GM15510 (cell line): ENCODE data around the gene CACNA1F.

Experiments
- POLR2A ChIP-seq: IDR thresholded peaks from 3 replicates; pipeline ENCODE4 v1.6.1; 2011; ENCODE audit warnings: borderline replicate concordance; ENCODE audit not compliant: insufficient read length; ENCODE audit errors: extremely low read depth

Gene CACNA1F

GRCh38 chrX:49177338-49177833, 55.8 kb downstream of the CACNA1F start:
- no peak for TF ChIP-seq POLR2A

- no peak for TF ChIP-seq POLR2A
These were observed 56.5 kb downstream of the CACNA1F start for GRCh38 chrX:49176421-49177326.

- no peak for TF ChIP-seq POLR2A
These were observed 57.5 kb downstream of the CACNA1F start for GRCh38 chrX:49175435-49176274.

- TF ChIP-seq POLR2A = no peak
These were observed 58.4 kb downstream of the CACNA1F start for GRCh38 chrX:49174723-49175122.

GRCh38 chrX:49172280-49172780, 60.8 kb downstream of the CACNA1F start:
- TF ChIP-seq POLR2A = no peak

- TF ChIP-seq POLR2A = peak; percentile 56
These were observed 61.3 kb downstream of the CACNA1F start, which contains the start of gene PLP2 for GRCh38 chrX:49171752-49172279. Gene PLP2, plus strand, starts transcription at chrX:49171898. Its CDS starts 103 bp downstream, at chrX:49172001.

DNA sequence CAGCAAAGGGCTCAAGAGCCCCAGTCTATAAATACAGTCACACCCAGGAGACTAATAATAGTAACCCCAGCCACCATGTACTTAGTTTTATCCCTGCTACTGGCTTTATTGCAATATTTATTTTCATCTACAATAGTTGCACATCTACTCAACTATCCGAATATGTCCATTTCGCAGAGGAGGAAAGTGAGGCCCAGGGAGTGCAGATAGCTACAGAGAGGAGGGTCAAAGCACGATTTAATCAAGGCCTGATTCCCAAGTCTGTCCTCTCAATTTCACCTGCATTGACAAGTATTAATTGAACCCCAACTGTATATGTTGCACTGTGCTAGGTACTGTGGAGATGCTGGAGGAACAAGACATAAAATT, 65.4 kb downstream of the CACNA1F start:
- no peak for TF ChIP-seq POLR2A

GRCh38 chrX:49166914-49167739, 66.0 kb downstream of the CACNA1F start:
- TF ChIP-seq POLR2A = peak; percentile 23

- peak; percentile 38 for TF ChIP-seq POLR2A
These were observed 66.9 kb downstream of the CACNA1F start for GRCh38 chrX:49165901-49166881.

GRCh38 chrX:49164589-49165360, 68.4 kb downstream of the CACNA1F start:
- no peak for TF ChIP-seq POLR2A

- peak; percentile 46 for TF ChIP-seq POLR2A
These were observed 69.4 kb downstream of the CACNA1F start for GRCh38 chrX:49163555-49164419.
